HK-2 (cell line): ENCODE data around the gene SCGB1C1.
A peak's percentile ranks its signal among the peaks of the same experiment; 100 is the strongest.
"Not testable (repeated sequence)": the region's sequence is repeated elsewhere in the genome, so short reads cannot be mapped to it uniquely, and the experiment has no call there.

ENCODE experiments used
- DNase-seq: peaks from one replicate; pipeline ENCODE4 v3.0.0-alpha.2; 2018; ENCODE audit not compliant: unreplicated experiment

The SCGB1C1 gene

GRCh38 chr11:218815-219593 lies 26.1 kb downstream of the SCGB1C1 start:
- no peak for DNase-seq

- not testable (repeated sequence) for DNase-seq
Measured at GRCh38 chr11:220641-221215, 27.9 kb downstream of the SCGB1C1 start.

- no peak for DNase-seq
Measured at GRCh38 chr11:221539-221938, 28.7 kb downstream of the SCGB1C1 start.

- DNase-seq, result no peak
Measured at GRCh38 chr11:221998-222789, 29.3 kb downstream of the SCGB1C1 start.

GRCh38 chr11:223026-223789 lies 30.3 kb downstream of the SCGB1C1 start:
- DNase-seq, result no peak

GRCh38 chr11:223884-224283 lies 31.0 kb downstream of the SCGB1C1 start:
- DNase-seq, result no peak

GRCh38 chr11:224424-224823 lies 31.5 kb downstream of the SCGB1C1 start:
- DNase-seq, result no peak

- DNase-seq, result no peak
Measured at GRCh38 chr11:225734-226453, 33.0 kb downstream of the SCGB1C1 start.

GRCh38 chr11:227824-228379 lies 35.0 kb downstream of the SCGB1C1 start:
- DNase-seq, result no peak

GRCh38 chr11:230431-230830 lies 37.6 kb downstream of the SCGB1C1 start:
- no peak for DNase-seq

GRCh38 chr11:232783-233565 lies 40.1 kb downstream of the SCGB1C1 start:
- no peak for DNase-seq

- DNase-seq, result no peak
Measured at GRCh38 chr11:235180-235579, 42.3 kb downstream of the SCGB1C1 start.

GRCh38 chr11:235609-235996 lies 42.7 kb downstream of the SCGB1C1 start:
- no peak for DNase-seq

GRCh38 chr11:235997-236773 lies 43.3 kb downstream of the SCGB1C1 start, which contains the start of gene SIRT3:
TSS of gene SIRT3 (minus strand) at chr11:236342. CDS start at chr11:236328, 14 bp downstream.
- DNase-seq, result peak; percentile 87

- DNase-seq, result peak; percentile 67
Measured at GRCh38 chr11:236774-237767, 44.2 kb downstream of the SCGB1C1 start, which contains the start of gene PSMD13. TSS of gene PSMD13 (plus strand) at chr11:236976. CDS start at chr11:237050, 74 bp downstream.

GRCh38 chr11:238346-238745 lies 45.5 kb downstream of the SCGB1C1 start:
- not testable (repeated sequence) for DNase-seq

- no peak for DNase-seq
Measured at GRCh38 chr11:240315-240714, 47.4 kb downstream of the SCGB1C1 start.

- no peak for DNase-seq
Measured at GRCh38 chr11:241634-242033, 48.8 kb downstream of the SCGB1C1 start.
